ENCODE measurements around the gene MYO5B.

Gene MYO5B

DNA sequence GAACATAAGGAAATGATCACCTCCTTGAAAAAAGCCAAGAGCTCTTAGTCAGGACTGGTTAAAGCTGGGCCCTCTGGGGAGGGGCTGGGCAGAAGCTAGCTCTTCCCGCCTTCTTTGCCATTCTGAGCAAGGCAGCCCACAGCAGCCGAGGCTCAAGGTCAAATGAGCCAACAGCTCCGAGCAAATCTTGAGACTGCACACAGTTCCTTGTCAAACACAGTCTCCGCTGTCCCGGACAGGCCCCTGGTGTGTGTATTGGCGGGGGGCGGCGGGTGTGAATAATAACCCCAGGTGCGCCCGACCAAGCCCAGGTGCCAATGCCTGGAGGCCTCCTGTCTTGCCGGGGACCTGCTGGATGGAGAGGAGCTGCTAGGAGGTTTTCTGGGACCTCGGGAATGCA lies 335.2 kb downstream of the MYO5B start:
- no peaks in the 10 kb centered on the region for H3K9me2 ChIP-seq (replicated peaks; ENCODE audit: insufficient read depth, low read length)
- H3K27ac ChIP-seq (ENCODE audit: low read length): no peak overlapping the region
- no peak for TF ChIP-seq EZH2 (optimal IDR thresholded peaks at IDR 0.05; ENCODE audit: low read depth, low read length)
- TF ChIP-seq, protein P1, sequence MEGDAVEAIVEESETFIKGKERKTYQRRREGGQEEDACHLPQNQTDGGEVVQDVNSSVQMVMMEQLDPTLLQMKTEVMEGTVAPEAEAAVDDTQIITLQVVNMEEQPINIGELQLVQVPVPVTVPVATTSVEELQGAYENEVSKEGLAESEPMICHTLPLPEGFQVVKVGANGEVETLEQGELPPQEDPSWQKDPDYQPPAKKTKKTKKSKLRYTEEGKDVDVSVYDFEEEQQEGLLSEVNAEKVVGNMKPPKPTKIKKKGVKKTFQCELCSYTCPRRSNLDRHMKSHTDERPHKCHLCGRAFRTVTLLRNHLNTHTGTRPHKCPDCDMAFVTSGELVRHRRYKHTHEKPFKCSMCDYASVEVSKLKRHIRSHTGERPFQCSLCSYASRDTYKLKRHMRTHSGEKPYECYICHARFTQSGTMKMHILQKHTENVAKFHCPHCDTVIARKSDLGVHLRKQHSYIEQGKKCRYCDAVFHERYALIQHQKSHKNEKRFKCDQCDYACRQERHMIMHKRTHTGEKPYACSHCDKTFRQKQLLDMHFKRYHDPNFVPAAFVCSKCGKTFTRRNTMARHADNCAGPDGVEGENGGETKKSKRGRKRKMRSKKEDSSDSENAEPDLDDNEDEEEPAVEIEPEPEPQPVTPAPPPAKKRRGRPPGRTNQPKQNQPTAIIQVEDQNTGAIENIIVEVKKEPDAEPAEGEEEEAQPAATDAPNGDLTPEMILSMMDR (IDR thresholded peaks at IDR 0.05; ENCODE audit: low read length): no peak
- TF ChIP-seq EZH2phosphoT487 (IDR thresholded peaks at IDR 0.05; ENCODE audit: low read length): no peak
- H2AFZ ChIP-seq (ENCODE audit: low read length): no peak overlapping the region
- H4K20me1 ChIP-seq (ENCODE audit: insufficient read depth, low read length): no peaks in the 10 kb centered on the region
- no peak overlapping the region for H3K4me2 ChIP-seq (ENCODE audit: low read depth, low read length)
- no peak overlapping the region for H3K4me3 ChIP-seq (ENCODE audit: low read length)
- no peaks in the 10 kb centered on the region for H3K79me2 ChIP-seq (ENCODE audit: low read length)
- DNase-seq: no peak
- no peaks in the 10 kb centered on the region for H3K36me3 ChIP-seq (replicated peaks; ENCODE audit: insufficient read depth, low read length)
- no peaks in the 10 kb centered on the region for H3K27me3 ChIP-seq (replicated peaks; ENCODE audit: insufficient read depth, low read length)
- H3K9ac ChIP-seq (ENCODE audit: low read length): no peak overlapping the region
- H3F3A ChIP-seq (ENCODE audit: insufficient read depth, low read length): no peaks in the 10 kb centered on the region
- H3K9me3 ChIP-seq (replicated peaks; ENCODE audit: insufficient read depth, low read length): no peaks in the 10 kb centered on the region
- H3K4me1 ChIP-seq (ENCODE audit: low read length): no peaks in the 10 kb centered on the region

DNA sequence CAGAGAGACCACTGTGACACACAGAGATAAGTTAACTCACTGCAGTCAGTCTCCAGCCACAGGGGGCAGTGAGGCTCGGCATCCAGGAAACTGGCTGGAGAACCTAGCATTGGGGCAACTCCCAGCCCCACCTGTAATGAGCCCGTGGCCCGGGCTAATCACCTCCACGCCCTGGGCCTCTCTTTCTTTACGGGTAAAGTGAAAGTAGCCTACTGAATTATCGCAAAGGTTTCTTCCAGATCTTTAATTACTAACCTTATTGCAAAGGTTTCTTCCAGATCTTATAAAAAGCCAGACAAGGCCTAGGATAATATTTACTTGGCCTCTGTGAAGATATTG lies 336.0 kb downstream of the MYO5B start:
- Histone ChIP-seq H3K27me3 (replicated peaks; ENCODE audit: insufficient read depth, low read length) (no peaks in the 10 kb centered on the region), H3K9me3 (replicated peaks; ENCODE audit: insufficient read depth, low read length) (no peaks in the 10 kb centered on the region), H3K4me3 (ENCODE audit: low read length) (no peak overlapping the region), H4K20me1 (ENCODE audit: insufficient read depth, low read length) (no peaks in the 10 kb centered on the region), H3K36me3 (replicated peaks; ENCODE audit: insufficient read depth, low read length) (no peaks in the 10 kb centered on the region), H3K27ac (ENCODE audit: low read length) (no peak overlapping the region), H3K9me2 (replicated peaks; ENCODE audit: insufficient read depth, low read length) (no peaks in the 10 kb centered on the region), H3K4me2 (ENCODE audit: low read depth, low read length) (no peak overlapping the region), H3K79me2 (ENCODE audit: low read length) (no peaks in the 10 kb centered on the region), H3F3A (ENCODE audit: insufficient read depth, low read length) (no peaks in the 10 kb centered on the region), H2AFZ (ENCODE audit: low read length) (no peak overlapping the region), H3K4me1 (ENCODE audit: low read length) (no peaks in the 10 kb centered on the region), H3K9ac (ENCODE audit: low read length) (no peak overlapping the region)
- TF ChIP-seq EZH2 (optimal IDR thresholded peaks at IDR 0.05; ENCODE audit: low read depth, low read length): no peak
- TF ChIP-seq, protein P1 (IDR thresholded peaks at IDR 0.05; ENCODE audit: low read length): no peak
- TF ChIP-seq EZH2phosphoT487 (IDR thresholded peaks at IDR 0.05; ENCODE audit: low read length): no peak
- no peak for DNase-seq

DNA sequence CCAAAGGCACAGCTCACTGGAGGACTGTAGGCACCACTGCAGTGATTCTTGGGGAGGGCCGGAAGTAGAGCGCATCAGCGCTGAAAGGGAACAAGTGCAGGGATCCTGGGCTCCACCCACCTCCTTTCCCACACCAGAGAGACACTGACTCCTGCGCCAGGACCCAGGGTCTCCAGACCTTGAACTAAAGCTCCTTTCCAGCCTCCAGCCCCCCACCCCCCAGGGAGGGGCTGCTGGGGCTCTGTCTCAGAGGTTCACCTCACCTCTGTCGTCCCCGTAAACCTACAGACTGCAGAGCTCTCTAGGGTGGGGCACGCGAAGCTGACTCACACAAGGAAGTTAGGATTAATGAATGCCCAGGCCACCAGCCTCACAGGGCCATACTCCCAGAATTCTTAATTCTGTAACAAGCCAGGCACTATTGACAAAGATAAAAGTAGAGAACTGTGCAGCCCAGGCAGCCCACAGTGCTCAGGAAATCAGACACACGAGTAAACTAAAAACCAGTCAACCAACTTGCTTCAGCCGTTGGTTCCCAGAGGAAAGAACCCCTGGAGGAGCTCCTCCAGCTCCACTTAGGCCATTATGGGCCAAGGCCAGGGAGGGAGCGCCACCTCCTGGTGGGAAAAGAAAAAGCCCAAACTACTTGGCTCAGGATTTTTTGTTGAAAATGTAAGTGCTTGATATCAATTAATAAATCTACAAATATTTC lies 336.5 kb downstream of the MYO5B start:
- TF ChIP-seq, protein P1 (IDR thresholded peaks at IDR 0.05; ENCODE audit: low read length): peak; percentile 87
- TF ChIP-seq EZH2 (optimal IDR thresholded peaks at IDR 0.05; ENCODE audit: low read depth, low read length) (no peak), EZH2phosphoT487 (IDR thresholded peaks at IDR 0.05; ENCODE audit: low read length) (no peak)
- Histone ChIP-seq H3K27ac (ENCODE audit: low read length) (no peak overlapping the region), H3K9me2 (replicated peaks; ENCODE audit: insufficient read depth, low read length) (no peaks in the 10 kb centered on the region), H3K27me3 (replicated peaks; ENCODE audit: insufficient read depth, low read length) (no peaks in the 10 kb centered on the region), H3K9ac (ENCODE audit: low read length) (no peak overlapping the region), H3K9me3 (replicated peaks; ENCODE audit: insufficient read depth, low read length) (no peaks in the 10 kb centered on the region), H3K4me1 (ENCODE audit: low read length) (no peaks in the 10 kb centered on the region), H3K4me2 (ENCODE audit: low read depth, low read length) (no peak overlapping the region), H3K79me2 (ENCODE audit: low read length) (no peaks in the 10 kb centered on the region), H2AFZ (ENCODE audit: low read length) (no peak overlapping the region), H4K20me1 (ENCODE audit: insufficient read depth, low read length) (no peaks in the 10 kb centered on the region), H3K4me3 (ENCODE audit: low read length) (no peak overlapping the region), H3K36me3 (replicated peaks; ENCODE audit: insufficient read depth, low read length) (no peaks in the 10 kb centered on the region), H3F3A (ENCODE audit: insufficient read depth, low read length) (no peaks in the 10 kb centered on the region)
- peak; percentile 35 for DNase-seq
